AML-193 (cell line): ENCODE results near the gene LAMB1.
"Not testable (repeated sequence)": the region's sequence is repeated elsewhere in the genome, so short reads cannot be mapped to it uniquely, and the experiment has no call there.

Experiments used
- DNase-seq, 2 experiments: peaks; one replicate each; lab custom pipeline; 2025; lab: John Stamatoyannopoulos, UW

Gene LAMB1

GRCh38 chr7:108002726-108003598 is at the start of gene LAMB1:
Gene LAMB1 (minus strand): TSS chr7:108003161. CDS start chr7:108002885, 276 bp downstream.
- no peak for DNase-seq

DNA sequence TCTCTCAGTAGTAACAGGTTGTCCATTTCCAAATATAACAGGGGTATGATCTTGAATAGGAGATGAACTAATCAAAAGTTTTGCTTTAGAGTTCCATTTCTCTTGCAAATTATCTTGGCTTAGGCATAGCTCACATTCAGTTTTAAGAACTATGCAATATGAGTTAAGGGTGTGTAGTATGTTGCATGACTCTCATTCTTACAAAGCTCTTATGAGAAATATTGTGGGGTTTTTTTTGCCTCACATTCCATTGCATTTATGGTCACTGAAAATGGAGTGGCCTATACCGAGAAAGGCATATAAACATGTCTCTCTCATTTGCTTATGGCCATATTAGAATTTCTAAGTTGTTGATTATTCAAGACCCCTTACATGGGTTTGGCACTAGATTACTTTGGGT is 48.5 kb upstream of the LAMB1 start:
- no peak for DNase-seq

DNA sequence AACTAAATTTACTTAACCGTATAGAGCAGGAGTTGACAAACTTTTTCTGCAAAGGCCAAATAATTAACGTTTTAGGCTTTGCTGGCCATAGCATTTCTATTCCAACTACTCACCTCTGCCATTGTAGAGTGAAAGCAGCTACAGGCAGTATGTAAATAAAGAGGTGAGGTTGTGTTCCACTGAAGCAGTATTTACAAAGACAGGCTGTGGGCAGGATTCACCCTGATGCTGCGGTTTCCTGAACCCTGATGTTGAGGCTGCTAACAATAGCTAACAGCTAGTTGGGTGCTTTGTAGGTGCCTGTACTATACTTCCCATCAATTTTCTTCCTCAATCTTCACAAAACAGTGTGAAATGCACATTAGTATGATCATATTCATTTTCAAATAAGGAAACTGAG is 47.0 kb upstream of the LAMB1 start:
- DNase-seq, result no peak

- no peak for DNase-seq
Observed at GRCh38 chr7:108048422-108048821, 45.5 kb upstream of the LAMB1 start.

DNA sequence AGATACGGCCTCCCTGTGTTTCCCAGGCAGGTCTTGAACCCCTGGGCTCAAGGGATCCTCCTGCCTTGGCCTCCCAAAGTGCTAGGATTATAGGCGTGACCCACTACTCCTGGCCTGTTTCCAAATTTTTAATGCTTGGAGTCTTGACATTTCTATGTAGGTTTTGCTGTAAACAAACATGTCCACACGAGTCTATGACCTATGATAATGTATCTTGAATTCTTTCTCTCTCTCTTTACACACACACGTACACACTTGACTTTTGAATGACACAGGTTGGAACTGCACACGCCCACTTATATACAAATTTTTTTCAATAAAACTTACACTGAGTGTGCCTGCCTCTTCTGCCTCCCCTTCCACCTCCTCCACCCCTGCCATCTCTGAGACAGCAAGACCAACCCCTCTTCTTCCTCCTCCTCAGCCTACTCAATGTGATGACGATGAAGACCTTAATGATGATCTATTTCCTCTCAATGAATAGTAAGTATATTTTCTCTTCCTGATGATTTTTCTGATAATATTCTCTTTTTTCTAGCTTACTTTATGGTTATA is 44.1 kb upstream of the LAMB1 start:
- no peak for DNase-seq

GRCh38 chr7:108045669-108046068 is 42.7 kb upstream of the LAMB1 start:
- no peak for DNase-seq

GRCh38 chr7:108045154-108045553 is 42.2 kb upstream of the LAMB1 start:
- no peak for DNase-seq

GRCh38 chr7:108044345-108044744 is 41.4 kb upstream of the LAMB1 start:
- DNase-seq, result no peak

DNA sequence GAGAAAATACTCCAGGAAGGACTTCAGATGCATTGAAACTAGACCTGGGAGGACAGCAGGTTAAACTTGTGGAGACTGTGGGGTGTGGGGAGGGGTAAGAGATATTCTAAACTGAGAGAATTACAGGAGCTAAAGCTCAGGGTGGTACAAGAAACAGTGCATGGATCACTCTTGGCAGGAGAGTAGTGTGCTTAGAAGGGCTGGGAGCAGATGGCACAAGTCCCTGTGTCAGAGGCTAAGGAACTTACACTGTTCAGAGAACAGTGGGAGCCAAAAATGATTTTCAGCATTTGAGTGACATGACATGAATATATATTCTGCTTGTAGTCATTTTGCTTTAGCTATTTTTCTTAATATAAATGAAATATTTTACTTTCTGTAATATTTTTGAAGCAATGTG is 36.0 kb upstream of the LAMB1 start:
- no peak for DNase-seq

DNA sequence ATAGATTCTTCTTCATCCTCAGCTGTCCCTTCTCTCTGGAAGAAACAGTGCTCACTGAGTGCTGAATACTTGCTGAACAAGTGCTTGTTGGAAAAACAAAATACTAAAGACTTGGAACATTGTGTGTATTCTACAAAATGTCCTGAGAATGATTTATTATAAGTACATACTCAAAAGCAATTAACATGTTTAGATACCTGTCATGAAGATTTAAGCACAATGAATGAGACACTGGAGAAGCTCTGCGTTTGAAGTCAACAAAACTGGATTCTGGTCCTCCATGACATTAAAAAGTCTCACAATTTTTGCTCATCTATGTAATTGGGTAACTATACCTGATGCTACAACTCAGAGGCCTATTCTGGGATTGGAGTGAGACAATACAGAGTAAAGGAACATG is 34.8 kb upstream of the LAMB1 start:
- no peak for DNase-seq

GRCh38 chr7:108037140-108037539 is 34.2 kb upstream of the LAMB1 start:
- DNase-seq, result no peak

- no peak for DNase-seq
Observed at GRCh38 chr7:108034586-108034985, 31.6 kb upstream of the LAMB1 start.

DNA sequence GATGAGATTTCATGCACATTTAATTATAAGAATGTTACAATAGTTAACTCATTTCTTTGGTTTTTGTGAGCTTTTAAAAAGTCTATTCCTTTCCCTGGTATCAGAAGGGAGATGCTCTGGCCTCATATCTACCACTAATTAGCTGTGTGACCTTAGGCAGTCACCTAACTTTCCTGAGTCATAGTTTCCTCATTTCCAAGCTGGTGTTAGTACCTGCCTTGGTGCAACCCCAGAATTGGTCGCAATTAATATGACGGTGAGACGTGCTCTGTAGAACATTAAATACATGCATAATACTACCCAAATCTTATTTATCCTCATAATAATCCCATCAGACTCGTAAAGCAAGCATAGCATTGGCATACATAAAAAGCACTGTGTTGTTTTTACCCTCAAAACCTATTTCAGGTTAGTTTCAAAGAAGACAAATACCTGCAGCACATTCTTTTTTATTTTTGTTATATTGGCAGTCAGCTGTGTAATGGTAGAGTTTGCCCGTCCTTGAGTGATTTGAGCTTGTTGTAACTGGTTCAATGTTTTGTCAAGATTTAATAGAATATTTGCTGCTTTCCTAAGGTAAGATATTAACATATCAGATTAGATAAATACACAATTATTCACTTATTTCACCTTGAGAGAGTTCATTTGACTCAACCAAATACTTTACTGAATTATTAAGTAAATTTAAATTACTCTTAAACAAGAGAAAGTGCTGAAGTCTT is 31.0 kb upstream of the LAMB1 start:
- DNase-seq, result no peak

GRCh38 chr7:108033309-108033708 is 30.3 kb upstream of the LAMB1 start:
- DNase-seq, result not testable (repeated sequence)

- no peak for DNase-seq
Observed at GRCh38 chr7:108030516-108030915, 27.6 kb upstream of the LAMB1 start.

- DNase-seq, result no peak
Observed at GRCh38 chr7:108029034-108029433, 26.1 kb upstream of the LAMB1 start.

GRCh38 chr7:108028111-108028510 is 25.1 kb upstream of the LAMB1 start:
- no peak for DNase-seq

GRCh38 chr7:108027239-108027638 is 24.3 kb upstream of the LAMB1 start:
- no peak for DNase-seq

DNA sequence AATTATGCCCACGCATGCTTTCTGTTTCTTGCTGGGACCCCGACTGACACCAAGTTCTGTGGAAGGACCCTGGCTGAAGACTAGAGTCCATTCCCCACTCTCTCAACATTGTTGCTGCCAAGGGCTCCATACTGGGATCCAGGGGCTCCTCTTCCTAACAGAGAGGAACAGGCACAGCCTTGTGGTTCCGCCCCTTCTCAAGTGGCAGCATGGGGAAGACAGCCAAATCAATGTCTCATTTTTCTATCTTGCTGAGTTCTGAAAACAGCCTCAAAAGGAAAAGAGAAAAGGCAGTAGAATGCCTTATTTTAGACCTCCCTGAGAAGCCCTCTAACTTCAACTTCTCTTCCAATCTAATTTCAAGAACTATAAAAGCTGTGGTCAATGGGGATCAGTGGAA is 23.7 kb upstream of the LAMB1 start:
- DNase-seq, result no peak

GRCh38 chr7:108026116-108026515 is 23.2 kb upstream of the LAMB1 start:
- DNase-seq, result peak in 1 of 2 experiments; percentile 11

DNA sequence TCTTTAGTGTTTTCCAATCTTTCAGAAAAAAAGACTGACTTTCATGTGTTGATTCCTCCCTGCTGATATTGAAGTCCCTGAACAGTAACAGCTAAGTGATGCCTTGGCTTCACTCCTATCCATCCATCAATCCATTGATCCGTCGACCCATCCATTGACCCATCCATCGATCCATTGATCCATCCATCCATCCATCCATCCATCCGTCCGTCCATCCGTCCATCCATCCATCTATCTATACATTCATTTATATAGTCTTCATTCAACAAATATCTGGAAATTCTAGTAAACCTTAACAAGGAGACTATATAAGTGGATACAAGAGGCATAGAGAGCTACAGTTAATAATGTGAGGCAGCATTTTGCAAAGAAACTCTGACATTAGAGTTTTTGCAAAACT is 21.6 kb upstream of the LAMB1 start:
- no peak for DNase-seq

DNA sequence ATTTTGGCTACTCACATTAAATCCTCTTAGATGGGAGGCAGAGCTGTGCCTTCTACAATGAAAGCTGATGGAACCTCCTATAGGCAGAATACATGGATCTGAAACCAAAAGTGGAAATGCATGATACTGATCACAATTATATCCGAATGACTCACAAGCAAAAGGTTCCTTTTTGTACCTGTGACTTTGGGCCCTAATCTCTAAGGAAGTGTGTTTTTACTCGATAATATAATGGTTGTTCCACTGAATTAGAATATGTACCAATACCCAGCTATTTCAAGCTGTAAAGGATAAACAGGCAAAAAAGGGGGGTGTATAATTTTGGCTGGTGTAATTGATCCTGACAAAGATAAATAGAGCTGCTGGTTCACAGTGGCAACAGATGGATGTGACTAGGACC is 17.6 kb upstream of the LAMB1 start:
- no peak for DNase-seq

- DNase-seq, result no peak
Observed at GRCh38 chr7:108018668-108019067, 15.7 kb upstream of the LAMB1 start.
